MM.1S (cell line): ENCODE measurements around the gene CABP2.

Experiments used
- CTCF ChIP-seq: fragments of 300-600 bp; sonication (generic); IDR thresholded peaks from 2 replicates; pipeline ENCODE4 v1.5.1; 2016; ENCODE audit warnings: antibody characterized with exemption, low read length, mixed read lengths
- EZH2 ChIP-seq: fragments of 300-600 bp; sonication (generic); optimal IDR thresholded peaks from 2 replicates; pipeline ENCODE3; 2017; ENCODE audit warnings: low read depth, mild to moderate bottlenecking, antibody characterized with exemption, low read length, mixed read lengths
- EZH2phosphoT487 ChIP-seq: fragments of 300-600 bp; sonication (generic); IDR thresholded peaks from 2 replicates; pipeline ENCODE4 v1.6.1; 2018; ENCODE audit warnings: antibody characterized with exemption, low read length

GRCh38 chr11:67538823-67539505, 15.7 kb upstream of the CABP2 start:
- no peak for TF ChIP-seq CTCF
- no peak for TF ChIP-seq EZH2
- TF ChIP-seq EZH2phosphoT487 = no peak
